Smooth muscle cell (in vitro differentiated cells): ENCODE measurements around the gene FUT8. TPM values are rescaled to one million over a fixed set of nuclear protein-coding genes. Genes with fewer than 3 reads are reported as not detected.

Experiments
- DNase-seq: peaks from one replicate; lab custom pipeline; 2025; ENCODE audit not compliant: unreplicated experiment; lab: John Stamatoyannopoulos, UW
- H2AFZ ChIP-seq: fragments of 200-600 bp; sonication (generic); 2 replicates; pipeline ENCODE4 v1.6.0; 2016; ENCODE audit warnings: antibody characterized with exemption, low read depth, mild to moderate bottlenecking
- H3F3A ChIP-seq: fragments of 200-600 bp; sonication (generic); 2 replicates; pipeline ENCODE4 v1.6.0; 2017; ENCODE audit warnings: antibody characterized with exemption, low read depth
- H3K27ac ChIP-seq: fragments of 200-600 bp; sonication (generic); 2 replicates; pipeline ENCODE4 v1.5.1; 2016; ENCODE audit warnings: low read depth, mild to moderate bottlenecking
- H3K27me3 ChIP-seq: fragments of 200-600 bp; sonication (generic); 2 replicates; pipeline ENCODE4 v1.6.1; 2016; ENCODE audit warnings: low read depth, mild to moderate bottlenecking
- H3K36me3 ChIP-seq: fragments of 200-600 bp; sonication (generic); 2 replicates; pipeline ENCODE4 v1.5.1; 2016; ENCODE audit warnings: low read depth
- H3K4me1 ChIP-seq: fragments of 200-600 bp; sonication (generic); 2 replicates; pipeline ENCODE4 v1.5.1; 2016; ENCODE audit warnings: low read depth
- H3K4me2 ChIP-seq: fragments of 200-600 bp; sonication (generic); 2 replicates; pipeline ENCODE4 v1.6.0; 2016; ENCODE audit warnings: mild to moderate bottlenecking
- H3K4me3 ChIP-seq: fragments of 200-600 bp; sonication (generic); 2 replicates; pipeline ENCODE4 v1.5.1; 2016; ENCODE audit warnings: mild to moderate bottlenecking
- H3K79me2 ChIP-seq: fragments of 200-600 bp; sonication (generic); 2 replicates; pipeline ENCODE4 v1.6.0; 2016; ENCODE audit warnings: low read depth, mild to moderate bottlenecking
- H3K9ac ChIP-seq: fragments of 200-600 bp; sonication (generic); 2 replicates; pipeline ENCODE4 v1.6.0; 2016; ENCODE audit warnings: low read depth
- H3K9me3 ChIP-seq: fragments of 200-600 bp; sonication (generic); replicated peaks from 2 replicates; pipeline ENCODE4 v1.5.1; 2016; ENCODE audit warnings: low read depth
- H4K20me1 ChIP-seq: fragments of 200-600 bp; sonication (generic); 2 replicates; pipeline ENCODE4 v1.6.0; 2016; ENCODE audit warnings: low read depth
- CTCF ChIP-seq: fragments of 200-600 bp; sonication (generic); IDR thresholded peaks from 2 replicates; pipeline ENCODE4 v1.5.1; 2017; ENCODE audit warnings: borderline replicate concordance, mild to moderate bottlenecking, antibody characterized with exemption; ENCODE audit not compliant: insufficient read depth, poor library complexity, severe bottlenecking
- WGBS: methylation state at CpG from one replicate; pipeline ENCODE4 v1.1.7; 2016; ENCODE audit warnings: low lambda C conversion rate; 5-methylcytosine and 5-hydroxymethylcytosine counted together
- polyA plus RNA-seq: library from polyadenylated mRNA; unstranded; fragments of >200 nt; fragmentation: Nextera tagmentation; extraction: Ambion mirVana; gene quantifications from 2 replicates; pipeline ENCODE4 v1.2.1, GENCODE V29; 2016
- total RNA-seq: library from RNA; depleted of rRNA; stranded (reverse); fragments of >200 nt; gene quantifications from 2 replicates; pipeline ENCODE4 v1.2.3, GENCODE V29; 2014

FUT8 gene
- total and polyA plus RNA-seq, 2 experiments from 2014 or later, result 12.8 to 50.2 TPM

DNA sequence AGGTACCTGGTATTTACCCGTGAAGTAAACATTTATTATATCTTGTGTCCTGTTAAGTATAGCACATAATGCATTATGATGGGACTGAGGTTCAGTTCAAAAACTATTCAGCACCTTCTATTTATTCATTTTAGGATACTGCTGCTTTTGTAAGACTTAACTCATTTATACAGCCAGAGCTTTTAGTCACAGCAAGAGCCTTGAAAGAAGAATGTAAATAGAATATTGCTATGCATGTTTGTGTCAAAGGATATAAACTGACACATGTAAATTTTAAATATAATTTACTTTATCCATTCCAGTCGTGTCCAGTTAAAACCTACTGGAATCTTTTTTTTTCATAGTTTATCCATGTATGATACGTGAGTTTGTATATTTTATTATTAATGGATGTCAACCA lies 168.8 kb downstream of the FUT8 start:
- peaks cover 4% of the 10 kb centered on the region for H3K79me2 ChIP-seq

GRCh38 chr14:65581799-65582198 lies 169.3 kb downstream of the FUT8 start:
- Histone ChIP-seq H3K4me1 (no peaks in the 10 kb centered on the region), H3K4me3 (no peak overlapping the region), H3F3A (no peaks in the 10 kb centered on the region), H3K27me3 (no peaks in the 10 kb centered on the region), H3K27ac (no peak overlapping the region), H3K4me2 (no peak overlapping the region), H3K9me3 (no peaks in the 10 kb centered on the region), H3K36me3 (no peaks in the 10 kb centered on the region), H4K20me1 (no peaks in the 10 kb centered on the region), H3K9ac (no peak overlapping the region), H2AFZ (no peak overlapping the region), H3K79me2 (peaks cover 4% of the 10 kb centered on the region)
- no peak for DNase-seq
- 97% methylated on average over 3 of the region's 3 CpGs for WGBS
- no peak for TF ChIP-seq CTCF

More for the DNA sequence above, 168.8 kb downstream of the FUT8 start:
- DNase-seq, result no peak
- Histone ChIP-seq H3K4me1 (no peaks in the 10 kb centered on the region), H3K4me2 (no peak overlapping the region), H3K36me3 (no peaks in the 10 kb centered on the region), H3K4me3 (no peak overlapping the region), H3K27me3 (no peaks in the 10 kb centered on the region), H3F3A (no peaks in the 10 kb centered on the region), H3K27ac (no peak overlapping the region), H3K9me3 (no peaks in the 10 kb centered on the region), H3K9ac (no peak overlapping the region), H2AFZ (no peak overlapping the region), H4K20me1 (no peaks in the 10 kb centered on the region)
- 94% methylated on average over 3 of the region's 3 CpGs for WGBS
- TF ChIP-seq CTCF, result no peak

DNA sequence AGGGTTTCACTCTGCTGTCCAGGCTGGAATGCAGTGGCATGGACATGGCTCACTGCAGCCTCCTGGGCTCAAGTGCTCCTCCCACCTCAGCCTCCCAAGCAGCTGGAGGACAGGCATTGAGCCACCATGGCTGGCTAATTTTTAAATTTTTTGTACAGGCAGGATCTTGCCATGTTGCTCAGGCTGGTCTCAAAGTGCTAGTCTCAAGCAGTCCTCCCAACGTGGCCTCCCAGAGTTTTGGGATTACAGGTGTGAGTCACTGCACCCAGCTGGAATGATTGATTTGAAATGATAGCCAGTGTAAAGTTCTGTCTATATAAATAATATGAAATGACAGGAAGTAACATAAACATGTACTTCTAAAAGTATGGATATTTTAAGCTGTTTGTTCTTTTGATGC lies 172.7 kb downstream of the FUT8 start:
- TF ChIP-seq CTCF, result no peak
- no peak overlapping the region for H3K4me3 ChIP-seq
- H3K9ac ChIP-seq, result no peak overlapping the region
- no peaks in the 10 kb centered on the region for H4K20me1 ChIP-seq
- 89% methylated on average over 1 of the region's 1 CpG for WGBS
- no peaks in the 10 kb centered on the region for H3K79me2 ChIP-seq
- H3K27me3 ChIP-seq, result no peaks in the 10 kb centered on the region
- no peaks in the 10 kb centered on the region for H3F3A ChIP-seq
- no peaks in the 10 kb centered on the region for H3K36me3 ChIP-seq
- no peak for DNase-seq
- no peak overlapping the region for H3K4me2 ChIP-seq
- no peak overlapping the region for H2AFZ ChIP-seq
- H3K9me3 ChIP-seq, result no peaks in the 10 kb centered on the region
- H3K27ac ChIP-seq, result no peak overlapping the region
- no peaks in the 10 kb centered on the region for H3K4me1 ChIP-seq

GRCh38 chr14:65588426-65589140 lies 176.1 kb downstream of the FUT8 start:
- Histone ChIP-seq H3K27me3 (no peaks in the 10 kb centered on the region), H3K36me3 (no peaks in the 10 kb centered on the region), H3K4me1 (no peaks in the 10 kb centered on the region), H4K20me1 (no peaks in the 10 kb centered on the region), H3K27ac (no peak overlapping the region), H3F3A (no peaks in the 10 kb centered on the region), H3K9me3 (no peaks in the 10 kb centered on the region), H2AFZ (no peak overlapping the region), H3K4me3 (no peak overlapping the region), H3K79me2 (no peaks in the 10 kb centered on the region), H3K9ac (no peak overlapping the region), H3K4me2 (no peak overlapping the region)
- no peak for DNase-seq
- 95% methylated on average over 4 of the region's 4 CpGs for WGBS
- no peak for TF ChIP-seq CTCF
